ENCODE measurements around the gene AXDND1.

Gene AXDND1

GRCh38 chr1:179322557-179322956 lies 43.2 kb upstream of the AXDND1 start:
- H3K9me3 ChIP-seq (replicated peaks; ENCODE audit: insufficient read depth, low read length): no peaks in the 10 kb centered on the region
- H3K9ac ChIP-seq (ENCODE audit: low read length): no peak overlapping the region
- no peaks in the 10 kb centered on the region for H4K20me1 ChIP-seq (ENCODE audit: insufficient read depth, low read length)
- no peak overlapping the region for H3K4me2 ChIP-seq (ENCODE audit: low read depth, low read length)
- H3K4me3 ChIP-seq (ENCODE audit: low read length): no peak overlapping the region
- no peaks in the 10 kb centered on the region for H3K9me2 ChIP-seq (replicated peaks; ENCODE audit: insufficient read depth, low read length)
- H3K36me3 ChIP-seq (replicated peaks; ENCODE audit: insufficient read depth, low read length): no peaks in the 10 kb centered on the region
- peaks cover 6% of the 10 kb centered on the region for H3K4me1 ChIP-seq (ENCODE audit: low read length)
- H3F3A ChIP-seq (ENCODE audit: insufficient read depth, low read length): peaks cover 4% of the 10 kb centered on the region
- H2AFZ ChIP-seq (ENCODE audit: low read length): no peak overlapping the region
- TF ChIP-seq EZH2phosphoT487 (IDR thresholded peaks at IDR 0.05; ENCODE audit: low read length) (no peak), EZH2 (optimal IDR thresholded peaks at IDR 0.05; ENCODE audit: low read depth, low read length) (no peak)
- no peaks in the 10 kb centered on the region for H3K27me3 ChIP-seq (replicated peaks; ENCODE audit: insufficient read depth, low read length)
- H3K27ac ChIP-seq (ENCODE audit: low read length): no peak overlapping the region
- no peak for DNase-seq
- peaks cover 40% of the 10 kb centered on the region for H3K79me2 ChIP-seq (ENCODE audit: low read length)

GRCh38 chr1:179323436-179323835 lies 42.3 kb upstream of the AXDND1 start:
- no peak overlapping the region for H2AFZ ChIP-seq (ENCODE audit: low read length)
- no peak overlapping the region for H3K4me2 ChIP-seq (ENCODE audit: low read depth, low read length)
- no peaks in the 10 kb centered on the region for H3K27me3 ChIP-seq (replicated peaks; ENCODE audit: insufficient read depth, low read length)
- no peaks in the 10 kb centered on the region for H3K9me2 ChIP-seq (replicated peaks; ENCODE audit: insufficient read depth, low read length)
- H3F3A ChIP-seq (ENCODE audit: insufficient read depth, low read length): no peaks in the 10 kb centered on the region
- H3K27ac ChIP-seq (ENCODE audit: low read length): no peak overlapping the region
- H3K4me1 ChIP-seq (ENCODE audit: low read length): no peaks in the 10 kb centered on the region
- H3K79me2 ChIP-seq (ENCODE audit: low read length): peaks cover 33% of the 10 kb centered on the region
- no peaks in the 10 kb centered on the region for H4K20me1 ChIP-seq (ENCODE audit: insufficient read depth, low read length)
- TF ChIP-seq EZH2 (optimal IDR thresholded peaks at IDR 0.05; ENCODE audit: low read depth, low read length) (no peak), CTCF (IDR thresholded peaks at IDR 0.05; ENCODE audit: low read length) (no peak), EZH2phosphoT487 (IDR thresholded peaks at IDR 0.05; ENCODE audit: low read length) (no peak)
- no peaks in the 10 kb centered on the region for H3K36me3 ChIP-seq (replicated peaks; ENCODE audit: insufficient read depth, low read length)
- no peaks in the 10 kb centered on the region for H3K9me3 ChIP-seq (replicated peaks; ENCODE audit: insufficient read depth, low read length)
- DNase-seq: no peak
- no peak overlapping the region for H3K9ac ChIP-seq (ENCODE audit: low read length)
- no peak overlapping the region for H3K4me3 ChIP-seq (ENCODE audit: low read length)

- Histone ChIP-seq H3K4me1 (ENCODE audit: low read length) (no peaks in the 10 kb centered on the region), H3K9me2 (replicated peaks; ENCODE audit: insufficient read depth, low read length) (no peaks in the 10 kb centered on the region), H3K4me2 (ENCODE audit: low read depth, low read length) (no peak overlapping the region), H2AFZ (ENCODE audit: low read length) (no peak overlapping the region), H3K36me3 (replicated peaks; ENCODE audit: insufficient read depth, low read length) (no peaks in the 10 kb centered on the region), H3K4me3 (ENCODE audit: low read length) (no peak overlapping the region), H3F3A (ENCODE audit: insufficient read depth, low read length) (no peaks in the 10 kb centered on the region), H3K9ac (ENCODE audit: low read length) (no peak overlapping the region), H3K27ac (ENCODE audit: low read length) (no peak overlapping the region), H3K79me2 (ENCODE audit: low read length) (peaks cover 15% of the 10 kb centered on the region), H3K9me3 (replicated peaks; ENCODE audit: insufficient read depth, low read length) (no peaks in the 10 kb centered on the region), H4K20me1 (ENCODE audit: insufficient read depth, low read length) (no peaks in the 10 kb centered on the region), H3K27me3 (replicated peaks; ENCODE audit: insufficient read depth, low read length) (no peaks in the 10 kb centered on the region)
- no peak for DNase-seq
- TF ChIP-seq EZH2phosphoT487 (IDR thresholded peaks at IDR 0.05; ENCODE audit: low read length) (no peak), CTCF (IDR thresholded peaks at IDR 0.05; ENCODE audit: low read length) (no peak), EZH2 (optimal IDR thresholded peaks at IDR 0.05; ENCODE audit: low read depth, low read length) (no peak)
Observed at GRCh38 chr1:179325836-179326235, 39.9 kb upstream of the AXDND1 start.

GRCh38 chr1:179326746-179327145 lies 39.0 kb upstream of the AXDND1 start:
- peaks cover 8% of the 10 kb centered on the region for H3K79me2 ChIP-seq (ENCODE audit: low read length)
- no peaks in the 10 kb centered on the region for H3K9me2 ChIP-seq (replicated peaks; ENCODE audit: insufficient read depth, low read length)
- H3K27me3 ChIP-seq (replicated peaks; ENCODE audit: insufficient read depth, low read length): no peaks in the 10 kb centered on the region
- H3K9ac ChIP-seq (ENCODE audit: low read length): no peak overlapping the region
- H4K20me1 ChIP-seq (ENCODE audit: insufficient read depth, low read length): no peaks in the 10 kb centered on the region
- H2AFZ ChIP-seq (ENCODE audit: low read length): no peak overlapping the region
- no peaks in the 10 kb centered on the region for H3K4me1 ChIP-seq (ENCODE audit: low read length)
- H3K9me3 ChIP-seq (replicated peaks; ENCODE audit: insufficient read depth, low read length): no peaks in the 10 kb centered on the region
- H3K4me3 ChIP-seq (ENCODE audit: low read length): no peak overlapping the region
- TF ChIP-seq EZH2 (optimal IDR thresholded peaks at IDR 0.05; ENCODE audit: low read depth, low read length) (no peak), EZH2phosphoT487 (IDR thresholded peaks at IDR 0.05; ENCODE audit: low read length) (no peak), CTCF (IDR thresholded peaks at IDR 0.05; ENCODE audit: low read length) (no peak)
- H3K4me2 ChIP-seq (ENCODE audit: low read depth, low read length): no peak overlapping the region
- H3K27ac ChIP-seq (ENCODE audit: low read length): no peak overlapping the region
- H3K36me3 ChIP-seq (replicated peaks; ENCODE audit: insufficient read depth, low read length): no peaks in the 10 kb centered on the region
- H3F3A ChIP-seq (ENCODE audit: insufficient read depth, low read length): no peaks in the 10 kb centered on the region
- no peak for DNase-seq

Data from MM.1S (cell line).